HS-27A (cell line): ENCODE data around the gene EPS15.

ENCODE experiments used
- DNase-seq: peaks from one replicate; pipeline ENCODE4 v3.0.0-alpha.2; 2012; ENCODE audit warnings: low read depth, missing footprints

Gene EPS15

DNA sequence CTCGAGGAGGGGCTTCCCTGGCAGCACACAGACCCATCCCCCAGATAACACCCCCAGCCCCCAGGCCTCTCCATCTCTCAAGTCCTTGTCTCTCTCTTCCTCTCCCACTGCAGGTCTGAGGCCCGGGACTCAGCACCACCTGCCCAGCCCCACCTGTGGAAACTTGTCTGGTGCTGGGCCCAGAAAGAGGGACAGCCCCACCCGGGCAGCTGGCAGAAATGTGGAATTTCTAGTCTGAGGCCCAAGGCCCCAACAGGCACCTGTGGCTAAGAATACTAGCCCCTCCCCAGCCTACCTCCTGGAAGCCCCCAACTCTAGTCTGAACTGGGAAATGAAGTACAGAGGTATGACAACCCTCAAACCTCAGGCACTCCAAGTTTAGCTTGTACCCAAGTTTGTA lies 204.1 kb downstream of the EPS15 start:
- DNase-seq: no peak

DNA sequence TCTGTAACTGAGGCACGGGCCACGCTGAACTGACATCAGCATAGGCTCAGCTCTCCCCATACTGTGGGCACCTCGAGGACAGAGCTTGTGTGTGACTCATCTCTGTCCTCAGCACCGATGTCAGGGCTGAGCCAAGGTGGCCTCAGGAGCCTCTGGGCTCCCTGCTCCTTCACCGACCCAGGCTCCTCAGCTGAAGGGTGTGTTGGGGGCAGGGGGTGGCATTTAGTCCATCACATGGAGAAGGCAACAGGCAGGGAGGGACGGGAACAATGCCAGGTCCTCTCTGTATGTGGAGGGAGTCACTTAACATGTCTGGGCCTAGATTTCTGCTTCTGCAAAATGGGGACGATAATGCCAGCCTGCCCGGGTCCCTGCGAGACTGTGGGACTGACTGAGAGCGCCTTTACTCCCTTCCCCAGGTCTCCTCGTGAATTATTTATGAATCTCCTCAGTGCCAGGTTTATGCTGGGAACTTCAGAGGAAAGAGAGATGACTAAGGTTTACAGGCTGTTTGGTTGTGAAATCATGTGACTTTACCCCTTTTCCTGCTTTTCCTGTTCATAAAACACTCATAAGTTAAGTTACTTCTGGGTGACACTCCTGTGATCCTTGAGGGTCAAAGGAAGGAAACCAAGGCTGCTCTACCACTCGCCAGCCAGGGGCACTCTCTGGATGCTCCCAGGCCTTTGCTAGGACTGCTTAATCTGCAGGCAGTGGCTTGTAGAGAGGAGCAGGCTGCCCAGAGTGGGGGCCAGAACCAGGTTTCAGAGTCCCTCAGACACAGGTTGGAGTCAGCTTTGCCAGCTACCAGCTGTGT lies 204.9 kb downstream of the EPS15 start:
- no peak for DNase-seq

DNA sequence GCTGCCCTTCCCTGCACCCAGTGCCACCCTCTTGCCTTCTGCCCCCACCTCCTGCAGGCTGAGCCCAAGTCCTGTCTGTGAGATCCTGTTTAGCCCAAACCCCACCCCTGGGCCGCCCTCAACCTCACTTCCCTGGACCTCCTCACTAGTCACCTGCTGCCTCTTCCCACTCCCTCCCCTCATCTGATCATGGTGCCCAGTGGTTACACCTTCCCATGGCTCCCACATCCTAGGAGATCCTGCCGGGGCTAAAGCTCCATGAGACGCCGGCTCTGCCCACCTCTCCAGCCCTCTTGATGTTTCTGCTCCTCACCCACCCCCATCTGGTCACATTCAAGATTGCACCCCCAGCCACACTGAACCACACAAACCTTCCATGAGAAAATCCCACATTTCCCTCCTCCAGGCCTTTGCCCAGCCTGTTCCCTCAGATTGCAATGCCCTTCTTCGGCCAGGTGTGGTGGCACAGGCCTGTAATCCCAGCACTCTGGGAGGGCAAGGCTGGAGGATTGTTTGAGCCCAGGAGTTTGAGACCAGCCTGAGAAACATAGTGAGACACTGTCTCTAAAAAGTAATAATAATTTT lies 205.7 kb downstream of the EPS15 start:
- DNase-seq: no peak

DNA sequence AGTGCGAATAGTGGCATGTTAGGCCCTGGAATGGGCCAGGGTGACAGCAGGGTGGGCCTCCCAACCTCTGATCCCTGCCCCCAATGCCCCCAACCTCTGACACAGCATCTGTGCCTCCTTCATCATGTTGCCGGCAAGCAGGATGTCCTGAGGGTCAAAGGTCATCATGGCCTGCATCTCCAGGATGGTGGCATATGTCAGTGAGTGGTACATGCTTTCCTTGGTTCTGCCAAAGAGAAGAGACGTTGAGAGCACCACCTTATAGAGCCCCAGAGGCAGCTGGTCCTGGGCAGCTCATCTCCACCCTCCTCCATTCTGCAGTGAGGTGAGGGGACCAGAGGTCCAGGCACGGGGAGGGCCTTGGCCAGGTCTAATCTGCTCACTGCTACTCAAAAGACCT lies 206.3 kb downstream of the EPS15 start:
- no peak for DNase-seq

DNA sequence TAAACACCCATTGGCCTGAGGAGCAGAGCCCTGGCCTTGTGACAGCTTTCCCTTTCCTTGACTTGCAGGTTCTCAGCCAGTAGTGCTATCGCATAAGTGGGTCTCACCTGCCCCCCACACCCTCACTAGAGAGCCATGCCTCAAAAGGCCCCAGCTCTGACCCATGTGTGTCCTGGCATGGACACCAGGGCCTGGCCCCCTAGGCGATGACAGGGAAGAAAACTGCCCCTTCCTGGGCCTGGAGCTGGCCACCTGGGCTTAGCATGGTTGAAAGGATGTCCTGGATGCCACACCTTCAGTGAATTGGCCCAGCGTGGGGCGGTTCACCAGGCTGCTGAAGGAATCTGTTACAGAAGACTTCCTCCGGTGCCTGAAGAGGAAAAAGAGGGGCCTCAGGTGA lies 207.2 kb downstream of the EPS15 start:
- DNase-seq: no peak

DNA sequence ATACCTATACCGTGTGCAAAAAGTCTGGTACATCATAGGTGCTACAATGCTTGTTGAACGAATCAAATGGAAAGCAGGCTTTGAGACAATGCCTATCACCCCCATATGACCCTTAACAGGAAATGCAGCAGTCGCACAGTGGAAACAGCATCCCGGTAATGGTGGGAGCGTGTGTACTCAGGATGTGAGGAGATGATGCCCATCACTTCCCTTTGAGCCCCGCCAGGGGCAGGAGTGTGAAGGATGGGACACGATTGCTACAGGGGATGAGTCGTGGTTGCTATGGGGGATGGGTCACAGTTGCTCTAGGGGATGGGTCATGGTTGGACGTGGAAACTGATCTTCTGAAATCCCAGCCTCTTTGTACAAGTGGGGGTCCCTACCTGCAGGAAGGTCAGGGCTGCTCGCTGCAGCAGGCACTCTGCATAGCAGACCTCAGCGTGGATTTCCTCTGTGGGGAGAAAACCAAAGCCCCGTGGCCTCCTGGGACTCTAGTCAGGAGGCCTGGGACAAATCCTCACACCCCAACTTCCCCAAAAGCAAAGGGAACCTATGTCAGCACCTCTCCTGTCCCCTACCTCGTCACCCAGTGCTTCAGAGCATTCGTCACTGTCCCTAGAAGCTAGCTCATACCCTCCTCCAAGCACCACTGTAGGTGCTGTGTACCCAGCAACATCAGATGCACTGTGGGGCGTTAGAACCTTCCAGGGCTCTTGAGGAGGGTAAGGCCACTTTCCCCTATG lies 208.0 kb downstream of the EPS15 start:
- DNase-seq: no peak

DNA sequence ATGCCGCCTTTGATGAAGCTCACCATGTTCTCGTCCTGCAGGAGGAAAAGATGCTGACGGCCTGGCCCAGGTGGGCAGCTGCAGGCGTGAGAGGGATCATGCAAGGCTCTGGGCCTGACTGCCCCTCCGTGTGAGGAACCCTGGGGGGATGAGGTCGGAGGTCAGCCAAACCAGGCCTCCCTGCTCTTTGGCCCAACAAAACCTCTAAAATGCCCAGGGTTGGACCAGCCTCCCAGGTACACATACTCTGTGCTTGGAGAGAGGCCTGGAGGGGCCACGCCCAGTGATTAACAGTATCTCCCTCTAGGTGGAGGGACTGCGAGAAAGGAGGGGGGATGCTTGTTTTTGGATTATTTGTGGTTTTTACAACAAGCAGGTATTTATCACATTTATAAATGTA lies 209.8 kb downstream of the EPS15 start:
- no peak for DNase-seq

DNA sequence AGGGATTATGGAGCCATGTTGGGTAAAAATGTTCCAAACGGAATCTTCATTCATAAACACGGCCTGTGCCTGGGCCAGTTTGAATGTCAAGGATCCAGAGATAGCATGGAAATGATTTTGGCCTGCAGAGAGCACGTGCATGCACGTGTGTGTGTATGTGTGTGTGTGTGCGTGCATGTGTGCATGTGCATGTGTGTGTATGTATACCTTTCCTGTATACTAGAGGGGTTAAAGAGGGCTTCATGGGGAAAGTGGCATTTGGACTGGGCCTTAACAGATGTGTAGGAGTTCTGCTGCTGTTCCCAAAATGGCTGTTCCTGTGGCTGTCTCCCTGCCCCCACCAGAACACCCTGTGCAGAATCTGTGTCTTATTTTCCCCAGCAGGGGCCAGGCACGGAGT lies 210.4 kb downstream of the EPS15 start:
- DNase-seq: no peak

DNA sequence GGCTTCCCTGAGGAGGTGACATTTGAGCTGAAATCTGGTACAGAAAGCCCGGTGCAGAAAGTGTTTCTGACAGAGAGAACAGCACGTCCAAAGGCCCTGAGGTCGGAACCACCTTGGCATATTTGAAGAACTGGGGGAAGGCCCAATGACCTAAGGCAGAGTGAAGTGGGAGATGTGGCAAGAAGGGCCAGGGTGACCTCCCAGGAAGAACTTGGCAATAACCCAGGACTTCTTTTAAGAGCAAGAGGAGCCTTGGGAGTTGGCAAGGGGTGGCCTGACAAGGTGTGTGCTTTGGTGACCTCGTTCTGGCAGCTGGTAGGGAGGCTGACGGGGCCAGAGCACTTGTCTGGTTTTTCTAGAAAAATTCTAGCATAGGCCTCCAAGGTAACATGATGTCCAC lies 212.1 kb downstream of the EPS15 start:
- no peak for DNase-seq

DNA sequence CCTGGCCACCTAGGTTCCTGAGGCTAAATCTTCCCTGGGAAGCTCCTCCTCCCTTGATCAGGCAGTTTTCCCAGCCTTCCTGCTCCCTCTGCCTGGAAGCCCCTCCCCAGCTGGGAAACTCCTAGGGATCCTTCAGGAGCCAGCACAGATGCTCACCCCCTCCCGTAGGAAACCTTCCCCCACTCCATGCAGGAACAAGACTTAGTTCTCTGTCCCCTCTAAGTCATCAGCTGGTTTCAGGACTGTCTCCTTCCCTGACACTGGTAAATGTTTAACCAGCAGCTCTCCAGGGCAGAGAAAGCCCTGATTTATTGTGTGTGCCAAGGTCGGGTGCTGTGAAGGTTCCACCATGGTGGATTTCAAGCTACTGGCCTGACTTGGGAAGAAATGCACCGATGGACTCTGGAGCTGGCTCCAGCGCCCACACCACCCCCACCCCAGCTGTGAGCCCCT lies 213.7 kb downstream of the EPS15 start:
- no peak for DNase-seq

DNA sequence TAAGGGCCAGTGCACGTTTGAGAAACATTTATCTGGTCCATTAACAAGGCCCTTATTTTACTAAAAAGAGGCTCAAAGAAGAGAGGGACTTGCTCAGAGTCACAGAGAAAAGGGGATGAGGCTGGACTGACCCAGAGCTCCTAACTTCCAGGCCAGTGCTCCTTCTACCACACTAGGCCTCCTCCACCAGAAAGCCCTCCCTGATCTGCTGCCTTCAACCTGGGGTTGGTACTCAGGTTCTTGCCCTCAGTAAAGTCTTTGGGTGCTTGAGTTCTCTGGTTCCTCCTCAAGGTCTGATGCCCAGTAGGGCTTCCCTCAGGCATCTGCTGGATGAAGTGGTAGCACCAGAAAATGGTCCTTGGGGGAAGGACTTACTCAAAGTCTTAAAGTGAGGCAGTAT lies 214.7 kb downstream of the EPS15 start:
- no peak for DNase-seq
